ENCODE measurements around the gene DIS3L2. TPM values are rescaled to one million over a fixed set of nuclear protein-coding genes. Genes with fewer than 3 reads are reported as not detected.
A peak's percentile ranks its signal among the peaks of the same experiment; 100 is the strongest.

Gene DIS3L2
- total RNA-seq, 1 experiment from 2014 or later = 39.1 TPM

- no TSS peak for BruUV-seq (replicated peaks)
- Histone ChIP-seq H3K27me3 (ENCODE audit: insufficient read depth, low read depth) (no peaks in the 10 kb centered on the region), H3K9me2 (ENCODE audit: insufficient read depth) (no peaks in the 10 kb centered on the region), H3K4me1 (replicated peaks; ENCODE audit: insufficient read depth) (peaks cover 65% of the 10 kb centered on the region), H3K4me2 (peak overlapping the region; percentile 50), H2AFZ (no peak overlapping the region), H3K79me2 (ENCODE audit: low read depth) (no peaks in the 10 kb centered on the region; the same call in 1 of the 2 replicates), H3K4me3 (no peak overlapping the region), H4K20me1 (ENCODE audit: insufficient read depth) (no peaks in the 10 kb centered on the region), H3K9me3 (ENCODE audit: insufficient read depth, low read depth) (no peaks in the 10 kb centered on the region), H3K36me3 (ENCODE audit: low read depth) (0 out of 2 replicates have a peak, but pooled peaks cover 7% of the 10 kb centered on the region), H3K27ac (peak overlapping the region; percentile 57), H3F3A (ENCODE audit: insufficient read depth, low read depth) (peaks cover 28% of the 10 kb centered on the region)
- no peak for TF ChIP-seq EZH2 (IDR thresholded peaks at IDR 0.05; ENCODE audit: low read depth)
- TF ChIP-seq CTCF (conservative IDR thresholded peaks at IDR 0.05) = no peak
- ChIA-PET POLR2A (ENCODE audit: unreplicated experiment) (no interaction called here), CTCF (no interaction called here)
- DNase-seq = no peak
- intact Hi-C loops (cut with micrococcal nuclease; ENCODE audit: unreplicated experiment) = no loop called here
Observed at GRCh38 chr2:232238596-232238995, 277.1 kb downstream of the DIS3L2 start.

GRCh38 chr2:232239951-232240681, 278.6 kb downstream of the DIS3L2 start:
- Histone ChIP-seq H3K9me3 (ENCODE audit: insufficient read depth, low read depth) (no peaks in the 10 kb centered on the region), H3K79me2 (ENCODE audit: low read depth) (no peaks in the 10 kb centered on the region; the same call in 1 of the 2 replicates), H3K4me2 (peak overlapping the region; percentile 45), H4K20me1 (ENCODE audit: insufficient read depth) (no peaks in the 10 kb centered on the region), H3K27ac (peak overlapping the region; percentile 56), H3K4me1 (replicated peaks; ENCODE audit: insufficient read depth) (peaks cover 58% of the 10 kb centered on the region), H2AFZ (no peak overlapping the region), H3F3A (ENCODE audit: insufficient read depth, low read depth) (peaks cover 28% of the 10 kb centered on the region), H3K27me3 (ENCODE audit: insufficient read depth, low read depth) (no peaks in the 10 kb centered on the region), H3K4me3 (no peak overlapping the region), H3K36me3 (ENCODE audit: low read depth) (0 out of 2 replicates have a peak, but pooled peaks cover 7% of the 10 kb centered on the region), H3K9me2 (ENCODE audit: insufficient read depth) (no peaks in the 10 kb centered on the region)
- BruUV-seq (replicated peaks) = no TSS peak
- intact Hi-C loops (cut with micrococcal nuclease; ENCODE audit: unreplicated experiment) = no loop called here
- TF ChIP-seq CTCF (conservative IDR thresholded peaks at IDR 0.05) (no peak), EZH2 (IDR thresholded peaks at IDR 0.05; ENCODE audit: low read depth) (no peak)
- ChIA-PET POLR2A (ENCODE audit: unreplicated experiment) (interaction anchor here (0.6 kb wide), 1 partner anchor 260 kb away, joined by 6 read pairs; no protein-coding TSS in a partner anchor), CTCF (no interaction called here)
- peak in 1 of 2 experiments; percentile 61 for DNase-seq

GRCh38 chr2:232240906-232241305, 279.4 kb downstream of the DIS3L2 start:
- Histone ChIP-seq H3K4me2 (peak overlapping the region; percentile 45), H3F3A (ENCODE audit: insufficient read depth, low read depth) (peaks cover 28% of the 10 kb centered on the region), H3K9me2 (ENCODE audit: insufficient read depth) (no peaks in the 10 kb centered on the region), H3K4me3 (no peak overlapping the region), H4K20me1 (ENCODE audit: insufficient read depth) (no peaks in the 10 kb centered on the region), H2AFZ (no peak overlapping the region), H3K36me3 (ENCODE audit: low read depth) (0 out of 2 replicates have a peak, but pooled peaks cover 7% of the 10 kb centered on the region), H3K27me3 (ENCODE audit: insufficient read depth, low read depth) (no peaks in the 10 kb centered on the region), H3K4me1 (replicated peaks; ENCODE audit: insufficient read depth) (peaks cover 50% of the 10 kb centered on the region), H3K79me2 (ENCODE audit: low read depth) (no peaks in the 10 kb centered on the region; the same call in 1 of the 2 replicates), H3K9me3 (ENCODE audit: insufficient read depth, low read depth) (no peaks in the 10 kb centered on the region), H3K27ac (no peak overlapping the region)
- intact Hi-C loops (cut with micrococcal nuclease; ENCODE audit: unreplicated experiment) = no loop called here
- no peak for TF ChIP-seq CTCF (conservative IDR thresholded peaks at IDR 0.05)
- TF ChIP-seq EZH2 (IDR thresholded peaks at IDR 0.05; ENCODE audit: low read depth) = no peak
- CTCF ChIA-PET = no interaction called here
- POLR2A ChIA-PET (ENCODE audit: unreplicated experiment) = interaction anchor here (0.6 kb wide), 1 partner anchor 261 kb away, joined by 6 read pairs; no protein-coding TSS in a partner anchor
- no peak for DNase-seq
- no TSS peak for BruUV-seq (replicated peaks)
